Stomach (tissue), 9 donors: ENCODE results near the gene EEF1E1. TPM values are rescaled to one million over a fixed set of nuclear protein-coding genes. Genes with fewer than 3 reads are reported as not detected.
A peak's percentile ranks its signal among the peaks of the same experiment; 100 is the strongest.

ENCODE experiments used
- DNase-seq, 2 donors: peaks; one replicate each; pipeline versions ENCODE4 v3.0.0 to v3.0.0-alpha.2; 2013 to 2019
- H3K27ac ChIP-seq, 5 donors: fragments of 200-600 bp in 4 of 5; sonication (generic) in 4 of 5; one replicate each; pipeline ENCODE4 v1.5.1; 2013 to 2019; ENCODE audit warnings: mild to moderate bottlenecking in 1 of 5, moderate library complexity in 1 of 5
- H3K27me3 ChIP-seq, 3 donors: fragments of 200-600 bp; sonication (generic); one replicate each; pipeline ENCODE4 v1.5.1; 2017 to 2019; ENCODE audit warnings: mixed run types in 1 of 3
- H3K36me3 ChIP-seq, 4 donors: fragments of 200-600 bp; sonication (generic); 1 replicate in 3 of 4; 2 replicates in 1 of 4; pipeline ENCODE4 v1.5.1; 2016 to 2019
- H3K4me1 ChIP-seq, 4 donors: fragments of 200-600 bp; sonication (generic); one replicate each; pipeline ENCODE4 v1.5.1; 2016 to 2019
- H3K4me3 ChIP-seq, 4 donors: fragments of 200-600 bp; sonication (generic) in 3 of 4; one replicate each; pipeline ENCODE4 v1.5.1; 2016 to 2019; ENCODE audit warnings: mild to moderate bottlenecking in 1 of 4
- H3K9me3 ChIP-seq, 4 donors: fragments of 200-600 bp; sonication (generic); one replicate each; pipeline ENCODE4 v1.5.1; 2016 to 2019
- CTCF ChIP-seq, 7 experiments: fragments of 450-650 bp in 4 of 7; fragments of 200-600 bp in 3 of 7; sonication (generic) in 3 of 7; IDR thresholded peaks; one replicate each; pipeline ENCODE4 v1.5.1; 2016 to 2019; ENCODE audit warnings: antibody characterized with exemption in 7 of 7, control low read depth in 2 of 7, mild to moderate bottlenecking in 1 of 7
- EP300 ChIP-seq: sonication (generic); formaldehyde crosslinking; IDR thresholded peaks from one replicate; pipeline ENCODE4 v1.6.1; 2017; ENCODE audit warnings: antibody characterized with exemption
- POLR2A ChIP-seq, 4 donors: fragments of 450-650 bp; IDR thresholded peaks; one replicate each; pipeline ENCODE4 v1.6.1; 2016; ENCODE audit warnings: antibody characterized with exemption in 4 of 4, control low read depth in 2 of 4, mild to moderate bottlenecking in 1 of 4, moderate library complexity in 1 of 4
- POLR2AphosphoS5 ChIP-seq, 3 donors: sonication (generic); formaldehyde crosslinking; IDR thresholded peaks; one replicate each; pipeline ENCODE4 v1.6.1; 2016; ENCODE audit warnings: antibody characterized with exemption in 3 of 3
- WGBS, 5 donors: extraction: QIAGEN DNeasy Blood & Tissue Kit in 3 of 5; methylation state at CpG; one replicate each; pipeline versions ENCODE4 v1.1.5 to v1.1.7; 2013 to 2018; 5-methylcytosine and 5-hydroxymethylcytosine counted together
- intact Hi-C: fragments of 100-400 bp; cut with DNase I; formaldehyde crosslinking; loops from one replicate; pipeline ENCODE4 v1.15.1; 2023; ENCODE audit warnings: low total_unique reads
- polyA plus RNA-seq, 3 donors: library from polyadenylated mRNA; stranded (reverse); fragments of 200-250 nt; gene quantifications; one replicate each; pipeline ENCODE4 v1.2.3, GENCODE V29; 2013
- total RNA-seq, 5 donors: library from RNA; depleted of rRNA; stranded (reverse); fragments of >200 nt; gene quantifications; one replicate each; pipeline versions ENCODE4 v1.1.0 to v1.2.3, GENCODE V29; 2014 to 2016
- donor health status: healthy with polysubstance abuse.
- donor health status: Bipolar disorder and iron deficiency.
- donor health status: healthy.

Gene EEF1E1
- total and polyA plus RNA-seq, 8 donors = 0.87 to 51.3 (median 28.4) TPM

GRCh38 chr6:8088886-8089285, 13.5 kb downstream of the EEF1E1 start:
- Histone ChIP-seq H3K4me3 (no peak overlapping the region), H3K36me3 (peaks cover 23 to 71% (median 67%) of the 10 kb centered on the region in 4 donors), H3K27ac (no peak overlapping the region), H3K9me3 (no peaks in the 10 kb centered on the region), H3K4me1 (peaks cover 5 to 20% (median 12%) of the 10 kb centered on the region in 4 donors), H3K27me3 (no peaks in the 10 kb centered on the region)
- DNase-seq = no peak
- 88 to 100% (median 94%) methylated on average over 2 of the region's 2 CpGs for WGBS, 5 donors
- TF ChIP-seq EP300 (no peak), POLR2AphosphoS5 (IDR thresholded peaks at IDR 0.05) (no peak), CTCF (IDR thresholded peaks at IDR 0.05) (no peak), POLR2A (IDR thresholded peaks at IDR 0.05) (no peak)
- intact Hi-C loops = no loop called here

- Histone ChIP-seq H3K4me1 (peaks cover 9 to 26% (median 17%) of the 10 kb centered on the region in 4 donors), H3K27ac (no peak overlapping the region), H3K27me3 (no peaks in the 10 kb centered on the region), H3K4me3 (no peak overlapping the region), H3K36me3 (peaks cover 20 to 63% (median 61%) of the 10 kb centered on the region in 4 donors), H3K9me3 (no peaks in the 10 kb centered on the region)
- 90 to 97% (median 95%) methylated on average over 5 of the region's 5 CpGs for WGBS, 5 donors
- DNase-seq = no peak
- intact Hi-C loops = no loop called here
- no peak for TF ChIP-seq POLR2A (IDR thresholded peaks at IDR 0.05)
These were observed 14.2 kb downstream of the EEF1E1 start for GRCh38 chr6:8087870-8088754.

- no peak overlapping the region for H3K4me3 ChIP-seq
- peaks cover 9 to 38% (median 29%) of the 10 kb centered on the region in 4 donors for H3K4me1 ChIP-seq
- peaks cover 20 to 56% (median 55%) of the 10 kb centered on the region in 4 donors for H3K36me3 ChIP-seq
- no peak for DNase-seq
- no peak overlapping the region for H3K27ac ChIP-seq
- no peaks in the 10 kb centered on the region for H3K9me3 ChIP-seq
- H3K27me3 ChIP-seq = no peaks in the 10 kb centered on the region
- WGBS, 5 donors = 87 to 91% (median 88%) methylated on average over 9 of the region's 9 CpGs
- no peak for TF ChIP-seq POLR2A (IDR thresholded peaks at IDR 0.05)
- no peak for TF ChIP-seq EP300
- TF ChIP-seq POLR2AphosphoS5 (IDR thresholded peaks at IDR 0.05) = no peak
- no peak for TF ChIP-seq CTCF (IDR thresholded peaks at IDR 0.05)
- intact Hi-C loops = no loop called here
These were observed 15.5 kb downstream of the EEF1E1 start for GRCh38 chr6:8086755-8087306.

GRCh38 chr6:8085053-8085511, 17.3 kb downstream of the EEF1E1 start:
- no peaks in the 10 kb centered on the region for H3K27me3 ChIP-seq
- WGBS, 5 donors = 32 to 58% (median 48%) methylated on average over 2 of the region's 2 CpGs
- no peak overlapping the region for H3K4me3 ChIP-seq
- no peaks in the 10 kb centered on the region for H3K9me3 ChIP-seq
- intact Hi-C loops = no loop called here
- H3K4me1 ChIP-seq = peaks cover 9 to 55% (median 37%) of the 10 kb centered on the region in 4 donors
- peak in 1 of 3 donors; percentile 58 for TF ChIP-seq POLR2AphosphoS5 (IDR thresholded peaks at IDR 0.05)
- TF ChIP-seq POLR2A (IDR thresholded peaks at IDR 0.05) = no peak
- no peak for TF ChIP-seq CTCF (IDR thresholded peaks at IDR 0.05)
- peaks cover 20 to 40% (median 39%) of the 10 kb centered on the region in 4 donors for H3K36me3 ChIP-seq
- peak overlapping the region in 4 of 5 donors; percentile 13 to 84 (median 52) for H3K27ac ChIP-seq
- peak; percentile 26 to 37 for DNase-seq
